Measurements from ENCODE around the gene ETFA. TPM values are rescaled to one million over a fixed set of nuclear protein-coding genes. Genes with fewer than 3 reads are reported as not detected.

Gene ETFA
- total and polyA plus RNA-seq, 2 donors from 2014 or later: 90.1 to 261 TPM

GRCh38 chr15:76168237-76168984 lies 142.9 kb downstream of the ETFA start:
- DNase-seq: no peak
- no peak for TF ChIP-seq CTCF (IDR thresholded peaks at IDR 0.05; ENCODE audit: borderline replicate concordance, extremely low read depth, insufficient read depth)
- Histone ChIP-seq H3K9ac (ENCODE audit: low read length in 3 of 3) (no peak overlapping the region), H3K9me3 (ENCODE audit: control insufficient read depth in 2 of 3, insufficient read depth in 1 of 3, low read length in 3 of 3) (no peaks in the 10 kb centered on the region), H3K4me3 (ENCODE audit: low read length in 3 of 3) (no peak overlapping the region), H3K36me3 (ENCODE audit: control insufficient read depth in 2 of 3, insufficient read depth in 3 of 3, low read length in 3 of 3) (no peaks in the 10 kb centered on the region), H3K27ac (ENCODE audit: low read depth in 2 of 2, low read length in 2 of 2) (no peak overlapping the region), H3K4me1 (ENCODE audit: control insufficient read depth in 2 of 3, insufficient read depth in 2 of 3, low read depth in 1 of 3, low read length in 3 of 3) (no peaks in the 10 kb centered on the region), H3K27me3 (ENCODE audit: control insufficient read depth, insufficient read depth, low read length) (no peaks in the 10 kb centered on the region)
- intact Hi-C loops (cut with DNase I): no loop called here
- no peak for FAIRE-seq

GRCh38 chr15:76165951-76166350 lies 145.3 kb downstream of the ETFA start:
- Histone ChIP-seq H3K27ac (ENCODE audit: low read depth in 2 of 2, low read length in 2 of 2) (no peak overlapping the region), H3K4me1 (ENCODE audit: control insufficient read depth in 2 of 3, insufficient read depth in 2 of 3, low read depth in 1 of 3, low read length in 3 of 3) (no peaks in the 10 kb centered on the region), H3K4me3 (ENCODE audit: low read length in 3 of 3) (no peak overlapping the region), H3K9ac (ENCODE audit: low read length in 3 of 3) (no peak overlapping the region), H3K9me3 (ENCODE audit: control insufficient read depth in 2 of 3, insufficient read depth in 1 of 3, low read length in 3 of 3) (no peaks in the 10 kb centered on the region), H3K27me3 (ENCODE audit: control insufficient read depth, insufficient read depth, low read length) (no peaks in the 10 kb centered on the region), H3K36me3 (ENCODE audit: control insufficient read depth in 2 of 3, insufficient read depth in 3 of 3, low read length in 3 of 3) (no peaks in the 10 kb centered on the region)
- intact Hi-C loops (cut with DNase I): no loop called here
- FAIRE-seq (no peak), DNase-seq (no peak)
- TF ChIP-seq CTCF (IDR thresholded peaks at IDR 0.05; ENCODE audit: borderline replicate concordance, extremely low read depth, insufficient read depth): no peak

Other genes starting within 250 kb of the ETFA start
- 0.44 TPM for gene ISL2, start 25.3 kb upstream of the ETFA start, total RNA-seq
- not detected for gene ISL2, start 25.3 kb upstream of the ETFA start, polyA plus RNA-seq (ENCODE audit: insufficient read depth, low read depth, low replicate concordance)